ENCODE results near the gene XYLT1.

DNA sequence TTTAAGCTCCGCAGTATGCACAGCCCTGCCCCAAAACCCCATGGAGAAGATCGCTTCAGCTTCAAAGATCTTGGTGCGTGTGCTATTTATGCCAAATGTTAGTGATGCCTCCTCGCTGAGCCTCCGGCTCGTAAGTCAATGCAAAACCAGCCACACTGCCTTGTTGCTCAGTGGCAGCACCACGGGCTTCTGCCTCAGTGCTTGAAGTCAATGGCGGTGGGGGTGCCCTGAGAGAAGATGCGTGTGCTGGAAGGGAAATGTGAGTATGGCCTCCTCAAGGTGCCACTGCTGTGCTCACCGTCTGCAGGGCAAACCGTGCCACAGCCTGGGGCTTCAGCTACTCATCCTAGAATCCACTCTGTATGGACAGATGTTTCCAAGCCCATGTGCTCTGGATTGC, 121.9 kb downstream of the XYLT1 start:
- TF ChIP-seq PRDM1 (tag by site-specific recombination; IDR thresholded peaks at IDR 0.05): no peak
- TF ChIP-seq CTCF (tag by site-specific recombination; IDR thresholded peaks at IDR 0.05): no peak
- TF ChIP-seq, protein P1, sequence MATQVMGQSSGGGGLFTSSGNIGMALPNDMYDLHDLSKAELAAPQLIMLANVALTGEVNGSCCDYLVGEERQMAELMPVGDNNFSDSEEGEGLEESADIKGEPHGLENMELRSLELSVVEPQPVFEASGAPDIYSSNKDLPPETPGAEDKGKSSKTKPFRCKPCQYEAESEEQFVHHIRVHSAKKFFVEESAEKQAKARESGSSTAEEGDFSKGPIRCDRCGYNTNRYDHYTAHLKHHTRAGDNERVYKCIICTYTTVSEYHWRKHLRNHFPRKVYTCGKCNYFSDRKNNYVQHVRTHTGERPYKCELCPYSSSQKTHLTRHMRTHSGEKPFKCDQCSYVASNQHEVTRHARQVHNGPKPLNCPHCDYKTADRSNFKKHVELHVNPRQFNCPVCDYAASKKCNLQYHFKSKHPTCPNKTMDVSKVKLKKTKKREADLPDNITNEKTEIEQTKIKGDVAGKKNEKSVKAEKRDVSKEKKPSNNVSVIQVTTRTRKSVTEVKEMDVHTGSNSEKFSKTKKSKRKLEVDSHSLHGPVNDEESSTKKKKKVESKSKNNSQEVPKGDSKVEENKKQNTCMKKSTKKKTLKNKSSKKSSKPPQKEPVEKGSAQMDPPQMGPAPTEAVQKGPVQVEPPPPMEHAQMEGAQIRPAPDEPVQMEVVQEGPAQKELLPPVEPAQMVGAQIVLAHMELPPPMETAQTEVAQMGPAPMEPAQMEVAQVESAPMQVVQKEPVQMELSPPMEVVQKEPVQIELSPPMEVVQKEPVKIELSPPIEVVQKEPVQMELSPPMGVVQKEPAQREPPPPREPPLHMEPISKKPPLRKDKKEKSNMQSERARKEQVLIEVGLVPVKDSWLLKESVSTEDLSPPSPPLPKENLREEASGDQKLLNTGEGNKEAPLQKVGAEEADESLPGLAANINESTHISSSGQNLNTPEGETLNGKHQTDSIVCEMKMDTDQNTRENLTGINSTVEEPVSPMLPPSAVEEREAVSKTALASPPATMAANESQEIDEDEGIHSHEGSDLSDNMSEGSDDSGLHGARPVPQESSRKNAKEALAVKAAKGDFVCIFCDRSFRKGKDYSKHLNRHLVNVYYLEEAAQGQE (tag by site-specific recombination; IDR thresholded peaks at IDR 0.05): no peak
- no peak for TF ChIP-seq ZNF548 (tag by site-specific recombination; IDR thresholded peaks at IDR 0.05)
- no peak for TF ChIP-seq ZBTB49 (tag by site-specific recombination; IDR thresholded peaks at IDR 0.05; ENCODE audit: low read depth)
- TF ChIP-seq ZNF311 (tag by site-specific recombination; IDR thresholded peaks at IDR 0.05; ENCODE audit: borderline replicate concordance): no peak
- no peak for TF ChIP-seq KLF16 (tag by site-specific recombination; IDR thresholded peaks at IDR 0.05)

Measured in HEK293 (cell line).